ENCODE measurements around the gene ERP44. TPM values are rescaled to one million over a fixed set of nuclear protein-coding genes. Genes with fewer than 3 reads are reported as not detected.

Gene ERP44
- total RNA-seq, 4 donors from 2014 or later, result 17.1 to 24.0 (median 19.8) TPM

DNA sequence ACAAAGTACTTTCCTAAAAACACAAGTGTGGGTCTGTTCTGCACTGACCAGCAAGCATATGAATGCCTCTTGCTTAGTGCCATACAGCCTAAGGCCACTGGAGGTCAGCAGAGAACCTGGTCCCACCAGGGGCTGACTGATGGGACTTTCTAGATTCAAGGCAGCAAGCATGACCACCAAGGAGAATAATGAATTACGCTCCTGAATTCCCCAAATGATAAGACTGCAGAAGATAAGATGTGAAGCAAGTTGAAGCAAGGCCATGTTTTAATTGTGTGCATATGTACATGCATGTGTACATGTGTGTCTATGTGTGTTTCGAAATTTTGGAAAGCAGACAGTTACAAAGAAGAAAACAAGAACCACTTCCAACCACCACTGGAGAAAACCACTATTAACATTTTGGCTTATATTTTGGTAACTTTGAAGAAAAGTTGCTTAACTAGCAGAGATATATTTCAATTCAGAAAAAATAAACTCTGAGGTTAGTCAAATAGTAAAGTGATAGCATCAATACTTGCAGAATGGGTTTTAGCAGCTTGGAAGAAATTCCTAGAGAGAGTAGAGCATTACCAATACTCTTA, 70.5 kb downstream of the ERP44 start:
- TF ChIP-seq, protein P1, sequence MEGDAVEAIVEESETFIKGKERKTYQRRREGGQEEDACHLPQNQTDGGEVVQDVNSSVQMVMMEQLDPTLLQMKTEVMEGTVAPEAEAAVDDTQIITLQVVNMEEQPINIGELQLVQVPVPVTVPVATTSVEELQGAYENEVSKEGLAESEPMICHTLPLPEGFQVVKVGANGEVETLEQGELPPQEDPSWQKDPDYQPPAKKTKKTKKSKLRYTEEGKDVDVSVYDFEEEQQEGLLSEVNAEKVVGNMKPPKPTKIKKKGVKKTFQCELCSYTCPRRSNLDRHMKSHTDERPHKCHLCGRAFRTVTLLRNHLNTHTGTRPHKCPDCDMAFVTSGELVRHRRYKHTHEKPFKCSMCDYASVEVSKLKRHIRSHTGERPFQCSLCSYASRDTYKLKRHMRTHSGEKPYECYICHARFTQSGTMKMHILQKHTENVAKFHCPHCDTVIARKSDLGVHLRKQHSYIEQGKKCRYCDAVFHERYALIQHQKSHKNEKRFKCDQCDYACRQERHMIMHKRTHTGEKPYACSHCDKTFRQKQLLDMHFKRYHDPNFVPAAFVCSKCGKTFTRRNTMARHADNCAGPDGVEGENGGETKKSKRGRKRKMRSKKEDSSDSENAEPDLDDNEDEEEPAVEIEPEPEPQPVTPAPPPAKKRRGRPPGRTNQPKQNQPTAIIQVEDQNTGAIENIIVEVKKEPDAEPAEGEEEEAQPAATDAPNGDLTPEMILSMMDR (IDR thresholded peaks at IDR 0.05; ENCODE audit: low read depth), result no peak

DNA sequence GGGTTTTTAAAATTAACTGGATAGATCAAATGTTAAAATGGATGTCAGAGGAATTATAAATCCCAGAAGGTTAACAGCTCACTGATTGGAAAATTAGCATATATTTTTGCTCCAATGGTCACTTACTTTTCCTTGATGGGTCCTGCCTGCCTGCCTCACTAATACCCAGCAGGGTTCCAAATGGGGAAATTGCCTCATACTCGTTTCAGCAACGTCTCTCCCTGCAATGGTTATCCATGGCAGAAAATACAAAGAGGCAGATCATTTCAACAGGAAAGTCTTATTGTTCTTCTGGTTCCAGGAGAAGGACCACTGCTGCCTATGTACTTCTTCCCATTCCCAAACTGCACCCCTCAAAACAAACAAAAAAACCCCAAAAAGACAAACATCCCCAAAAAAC, 71.3 kb downstream of the ERP44 start:
- TF ChIP-seq, protein P1 (IDR thresholded peaks at IDR 0.05; ENCODE audit: low read depth), result no peak

DNA sequence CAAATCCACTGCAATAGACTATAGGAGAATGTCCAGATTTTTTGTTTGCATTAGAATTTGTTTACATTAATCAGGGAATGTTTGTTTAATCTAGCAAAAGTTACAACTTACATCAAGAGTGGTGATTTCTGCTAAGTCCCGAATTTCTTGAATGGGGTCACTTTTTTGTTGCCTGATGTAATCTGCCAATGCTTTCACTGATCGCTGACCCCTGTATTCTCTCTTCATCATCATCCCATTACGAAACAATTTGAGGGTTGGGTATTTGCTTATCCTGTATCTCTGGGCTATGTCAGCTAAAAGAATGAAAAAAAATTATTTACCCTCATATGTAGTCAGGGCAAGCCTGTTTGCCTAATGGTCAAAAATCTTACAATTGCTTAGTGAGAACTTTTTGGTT, 76.9 kb downstream of the ERP44 start:
- TF ChIP-seq, protein P1 (IDR thresholded peaks at IDR 0.05; ENCODE audit: low read depth), result no peak

DNA sequence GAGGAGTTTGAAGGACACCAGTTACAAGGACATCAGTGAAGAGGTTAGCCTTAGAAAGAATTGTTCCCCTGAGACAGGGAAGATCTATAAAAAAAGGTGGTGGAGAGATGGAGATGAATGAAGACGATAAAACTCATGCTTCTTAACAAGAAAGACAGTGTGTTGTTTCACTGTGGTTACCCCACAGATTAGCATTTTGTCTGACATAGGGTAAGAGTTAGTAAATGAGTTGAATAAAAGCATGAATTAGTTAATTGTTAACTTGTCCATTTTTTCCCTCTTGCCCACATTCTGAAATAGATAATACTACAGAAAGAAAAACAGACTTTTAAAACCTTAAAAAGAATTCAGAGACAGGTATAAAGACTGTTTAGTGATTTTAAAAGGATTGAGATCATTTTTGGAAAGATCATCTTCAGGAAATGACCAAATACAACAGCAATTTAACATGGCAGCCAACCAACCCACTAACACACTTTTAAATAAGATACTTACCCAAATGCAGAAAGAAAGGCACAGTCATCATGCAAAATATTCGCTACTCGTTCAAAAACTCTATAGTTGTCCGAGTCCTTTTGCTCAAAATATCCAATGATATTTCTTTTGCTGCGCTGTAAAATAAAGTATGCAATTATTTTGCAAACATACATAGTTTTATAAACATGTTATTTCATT, 78.5 kb downstream of the ERP44 start:
- TF ChIP-seq, protein P1 (IDR thresholded peaks at IDR 0.05; ENCODE audit: low read depth), result no peak

DNA sequence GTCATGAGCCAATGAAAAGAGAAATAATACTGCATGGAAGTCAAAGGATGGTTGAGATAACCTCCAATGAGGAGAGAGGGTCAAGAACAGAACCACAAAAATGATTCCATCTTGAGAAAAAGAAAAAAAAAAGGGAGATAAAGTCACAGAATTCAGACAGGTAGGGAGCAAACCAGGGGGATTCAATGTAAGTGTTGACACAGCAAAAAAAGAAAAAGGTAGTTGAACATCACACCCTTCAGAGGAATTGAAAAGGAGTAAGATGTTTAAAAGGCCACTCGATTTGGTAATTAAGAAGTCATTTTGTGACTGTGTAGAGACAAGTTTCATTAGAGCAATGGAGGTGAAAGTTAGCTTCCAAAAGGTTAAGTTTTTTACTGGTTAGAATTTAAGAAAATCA, 79.3 kb downstream of the ERP44 start:
- TF ChIP-seq, protein P1 (IDR thresholded peaks at IDR 0.05; ENCODE audit: low read depth), result no peak

DNA sequence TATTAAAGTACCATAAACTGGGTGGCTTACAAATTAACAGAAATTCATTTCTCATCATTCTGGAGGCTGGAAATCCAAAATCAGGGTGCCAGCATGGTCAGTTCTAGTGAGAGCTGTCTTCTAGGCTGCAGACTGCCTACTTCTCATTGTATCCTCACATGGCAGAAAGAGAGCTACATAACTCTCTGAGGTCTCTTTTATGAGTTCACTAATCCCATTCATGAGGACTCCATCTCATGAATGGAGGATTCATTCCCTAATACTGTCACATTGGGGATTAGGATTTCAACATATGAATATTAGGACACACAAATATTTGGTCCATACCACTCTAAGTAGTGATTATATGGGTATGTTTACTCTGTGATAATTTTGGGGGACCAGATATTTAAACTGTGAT, 84.0 kb downstream of the ERP44 start:
- TF ChIP-seq, protein P1 (IDR thresholded peaks at IDR 0.05; ENCODE audit: low read depth), result no peak

DNA sequence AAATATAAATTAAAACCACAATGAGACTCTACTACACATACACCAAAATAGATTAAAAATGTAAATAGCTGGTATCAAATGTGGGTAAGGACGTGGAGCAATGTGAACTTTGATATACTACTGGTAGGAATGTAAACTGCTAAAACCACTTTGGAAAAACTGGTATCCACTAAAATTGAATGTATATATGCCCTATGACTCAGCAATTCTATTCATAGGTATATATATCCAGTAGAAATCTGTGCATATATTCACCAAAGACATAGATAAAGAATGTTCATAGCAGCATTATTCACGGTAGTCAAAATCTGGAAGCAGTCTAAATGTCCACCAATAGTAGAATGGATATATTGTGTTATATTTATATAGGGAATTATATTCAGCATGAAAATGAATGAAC, 85.2 kb downstream of the ERP44 start:
- TF ChIP-seq, protein P1 (IDR thresholded peaks at IDR 0.05; ENCODE audit: low read depth), result no peak

Measured in subcutaneous adipose tissue (tissue), 4 donors.